PC-3 (cell line): ENCODE data around the gene POMT2.

Experiments used
- CTCF ChIP-seq: fragments of 300-600 bp; sonication (generic); conservative IDR thresholded peaks from 2 replicates; pipeline ENCODE4 v1.5.1; 2017; ENCODE audit warnings: antibody characterized with exemption, low read depth, mild to moderate bottlenecking, low read length
- EZH2 ChIP-seq: fragments of 300-600 bp; sonication (generic); IDR thresholded peaks from one replicate; pipeline ENCODE4 v1.6.1; 2017; ENCODE audit warnings: antibody characterized with exemption, mild to moderate bottlenecking, low read length; ENCODE audit not compliant: unreplicated experiment

GRCh38 chr14:77246784-77247183 is 73.9 kb downstream of the POMT2 start:
- no peak for TF ChIP-seq CTCF
- TF ChIP-seq EZH2: no peak
